Calu3 (cell line): ENCODE results near the gene DIPK1A. TPM values are rescaled to one million over a fixed set of nuclear protein-coding genes. Genes with fewer than 3 reads are reported as not detected.
A peak's percentile ranks its signal among the peaks of the same experiment; 100 is the strongest.
"Not testable (repeated sequence)": the region's sequence is repeated elsewhere in the genome, so short reads cannot be mapped to it uniquely, and the experiment has no call there.

Experiments used
- BruUV-seq: library from RNA; stranded (reverse); fragments of 400-500 nt; replicated peaks from 2 replicates; lab custom pipeline; 2021; lab: Mats Ljungman, UMichigan
- CTCF ChIA-PET: fragments of 300-600 bp; sonication (Branson Sonifier 250); formaldehyde crosslinking; loops from one replicate; lab custom pipeline; 2022; ENCODE audit warnings: antibody characterized with exemption; lab: Charles Lee
- DNase-seq: peaks from one replicate; pipeline ENCODE4 v3.0.0; 2022
- H3K27ac Mint-ChIP-seq: one replicate; pipeline ENCODE4 v1.8.0; 2022; ENCODE audit warnings: mixed read lengths; ENCODE audit not compliant: unreplicated experiment
- H3K27me3 Mint-ChIP-seq: one replicate; pipeline ENCODE4 v1.8.0; 2022; ENCODE audit warnings: mixed read lengths; ENCODE audit not compliant: unreplicated experiment
- H3K36me3 Mint-ChIP-seq: one replicate; pipeline ENCODE4 v1.8.0; 2022; ENCODE audit warnings: mild to moderate bottlenecking, moderate library complexity, mixed read lengths; ENCODE audit not compliant: insufficient read depth, unreplicated experiment
- H3K4me1 Mint-ChIP-seq: one replicate; pipeline ENCODE4 v1.8.0; 2022; ENCODE audit warnings: mild to moderate bottlenecking, low read depth, mixed read lengths; ENCODE audit not compliant: unreplicated experiment
- H3K4me3 Mint-ChIP-seq: one replicate; pipeline ENCODE4 v1.8.0; 2022; ENCODE audit warnings: mild to moderate bottlenecking, low read depth, moderate library complexity, mixed read lengths; ENCODE audit not compliant: unreplicated experiment
- H3K9me3 Mint-ChIP-seq: one replicate; pipeline ENCODE4 v1.8.0; 2022; ENCODE audit warnings: low read depth, mixed read lengths; ENCODE audit not compliant: unreplicated experiment
- CTCF ChIP-seq: fragments of 200-600 bp; IDR thresholded peaks from one replicate; pipeline ENCODE4 v1.8.0; 2022; ENCODE audit warnings: antibody characterized with exemption; ENCODE audit not compliant: unreplicated experiment
- intact Hi-C: fragments of 100-400 bp; cut with micrococcal nuclease; formaldehyde crosslinking; loops from one replicate; pipeline ENCODE4 v1.10.0; 2022; ENCODE audit not compliant: unreplicated experiment
- total RNA-seq: library from RNA; stranded (reverse); gene quantifications from 2 replicates; pipeline ENCODE4 v1.2.3, GENCODE V29; 2022

Gene DIPK1A
- total RNA-seq, 1 experiment from 2014 or later: 4.9 TPM

GRCh38 chr1:92985101-92985500 is 23.8 kb upstream of the DIPK1A start:
- Mint-ChIP-seq H3K27me3 (no peaks in the 10 kb centered on the region), H3K4me1 (peaks cover 16% of the 10 kb centered on the region), H3K4me3 (no peak overlapping the region), H3K27ac (no peak overlapping the region), H3K36me3 (peaks cover 4% of the 10 kb centered on the region), H3K9me3 (peaks cover 3% of the 10 kb centered on the region)
- CTCF ChIA-PET: interaction anchor here (1.1 kb wide), 1 partner anchor 25 kb away, joined by 3 read pairs; no protein-coding TSS in a partner anchor
- DNase-seq: no peak
- intact Hi-C loops: no loop called here
- BruUV-seq: no TSS peak
- no peak for TF ChIP-seq CTCF

GRCh38 chr1:92980732-92981647 is 19.7 kb upstream of the DIPK1A start:
- peak overlapping the region; percentile 73 for H3K27ac Mint-ChIP-seq
- no peaks in the 10 kb centered on the region for H3K27me3 Mint-ChIP-seq
- peak overlapping the region; percentile 17 for H3K4me3 Mint-ChIP-seq
- CTCF ChIA-PET: interaction anchor here (0.6 to 1.3 kb wide), 6 partner anchors 9 to 462 kb away, joined by 3 to 6 read pairs (median 5); no protein-coding TSS in a partner anchor
- intact Hi-C loops: no loop called here
- H3K36me3 Mint-ChIP-seq: peaks cover 4% of the 10 kb centered on the region
- no peak for TF ChIP-seq CTCF
- no peak for DNase-seq
- no TSS peak for BruUV-seq
- peaks cover 16% of the 10 kb centered on the region for H3K4me1 Mint-ChIP-seq
- peaks cover 3% of the 10 kb centered on the region for H3K9me3 Mint-ChIP-seq

- Mint-ChIP-seq H3K36me3 (no peaks in the 10 kb centered on the region), H3K4me3 (no peak overlapping the region), H3K27ac (no peak overlapping the region), H3K27me3 (no peaks in the 10 kb centered on the region), H3K4me1 (peaks cover 5% of the 10 kb centered on the region), H3K9me3 (no peaks in the 10 kb centered on the region)
- TF ChIP-seq CTCF: no peak
- intact Hi-C loops: no loop called here
- no TSS peak for BruUV-seq
- DNase-seq: no peak
- CTCF ChIA-PET: interaction anchor here (0.5 to 1.4 kb wide), 2 partner anchors 12 to 15 kb away, joined by 3 read pairs; no protein-coding TSS in a partner anchor
Observed at GRCh38 chr1:92975551-92976232, 14.4 kb upstream of the DIPK1A start.

- H3K27ac Mint-ChIP-seq, H3K27me3 Mint-ChIP-seq, BruUV-seq, intact Hi-C loops, H3K36me3 Mint-ChIP-seq, H3K9me3 Mint-ChIP-seq, H3K4me1 Mint-ChIP-seq, H3K4me3 Mint-ChIP-seq, DNase-seq: not testable (repeated sequence)
- CTCF ChIA-PET: interaction anchor here (0.6 kb wide), 1 partner anchor 14 kb away, joined by 5 read pairs; no protein-coding TSS in a partner anchor
Observed at GRCh38 chr1:92974112-92974511, 12.8 kb upstream of the DIPK1A start.
